ENCODE measurements around the gene DNAJA4.
A peak's percentile ranks its signal among the peaks of the same experiment; 100 is the strongest.
"Not testable (repeated sequence)": the region's sequence is repeated elsewhere in the genome, so short reads cannot be mapped to it uniquely, and the experiment has no call there.

The DNAJA4 gene

GRCh38 chr15:78244893-78245292 is 19.5 kb upstream of the DNAJA4 start:
- DNase-seq: no peak

GRCh38 chr15:78245392-78245791 is 19.0 kb upstream of the DNAJA4 start:
- not testable (repeated sequence) for DNase-seq

DNA sequence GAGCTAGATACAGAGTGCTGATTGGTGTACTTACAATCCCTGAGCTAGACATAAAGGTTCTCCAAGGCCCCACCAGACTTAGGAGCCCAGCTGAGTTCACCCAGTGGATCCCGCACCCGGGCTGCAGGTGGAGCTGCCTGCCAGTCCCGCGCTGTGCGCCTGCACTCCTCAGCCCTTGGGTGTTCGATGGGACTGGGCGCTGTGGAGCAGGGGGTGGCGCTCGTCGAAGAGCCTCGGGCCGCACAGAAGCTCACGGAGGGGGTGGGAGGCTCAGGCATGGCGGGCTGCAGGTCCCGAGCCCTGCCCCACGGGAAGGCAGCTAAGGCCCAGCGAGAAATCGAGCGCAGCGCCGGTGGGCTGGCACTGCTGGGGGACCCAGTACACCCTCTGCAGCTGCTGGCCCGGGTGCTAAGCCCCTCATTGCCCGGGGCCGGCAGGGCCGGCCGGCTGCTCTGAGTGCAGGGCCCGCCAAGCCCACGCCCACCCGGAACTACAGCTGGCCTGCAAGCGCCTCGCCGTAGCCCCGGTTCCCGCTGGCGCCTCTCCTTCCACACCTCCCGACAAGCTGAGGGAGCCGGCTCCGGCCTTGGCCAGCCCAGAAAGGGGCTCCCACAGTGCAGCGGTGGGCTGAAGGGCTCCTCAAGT is 18.3 kb upstream of the DNAJA4 start:
- DNase-seq: not testable (repeated sequence)

- no peak for DNase-seq
Measured at GRCh38 chr15:78247911-78248310, 16.5 kb upstream of the DNAJA4 start.

DNA sequence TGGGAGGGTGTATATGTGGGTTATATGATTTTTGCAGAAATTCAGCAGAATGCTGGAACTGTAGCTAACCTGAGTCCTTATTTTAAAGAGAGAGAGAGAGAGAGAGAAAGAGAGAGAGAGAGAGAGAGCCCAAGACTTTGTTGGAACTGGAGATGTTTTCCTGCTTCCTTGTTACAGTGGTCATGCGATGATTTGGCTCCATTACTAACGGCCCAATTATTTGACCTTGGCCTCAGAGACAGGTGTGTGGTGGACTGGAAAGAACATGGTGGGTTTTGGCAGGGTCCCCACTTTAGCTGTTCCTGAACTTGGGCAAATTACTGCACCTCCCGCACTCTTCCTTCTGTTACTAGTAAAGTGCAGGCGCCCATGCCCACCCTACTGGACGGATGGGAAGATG is 15.2 kb upstream of the DNAJA4 start:
- DNase-seq: no peak

DNA sequence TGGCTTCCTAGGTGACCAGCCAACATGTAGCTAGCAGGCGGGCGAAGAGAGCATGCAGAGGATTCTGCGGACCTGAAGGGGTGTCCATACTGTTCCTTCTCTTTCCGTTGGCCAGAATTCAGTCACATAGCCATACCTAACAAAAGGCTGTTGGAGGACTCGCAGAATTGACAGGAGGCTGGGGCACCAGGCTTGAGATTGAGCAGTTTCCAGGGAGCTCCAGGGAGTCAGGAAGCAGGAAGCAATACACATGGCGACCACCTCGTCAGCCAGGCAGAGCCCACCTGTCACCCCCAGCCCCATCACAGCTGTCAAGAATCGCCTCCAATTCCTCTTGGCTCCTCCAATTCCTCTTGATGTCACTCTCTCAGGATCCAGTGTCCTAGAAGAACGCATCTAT is 13.2 kb upstream of the DNAJA4 start:
- DNase-seq: no peak

GRCh38 chr15:78255421-78256043 is 8.8 kb upstream of the DNAJA4 start:
- no peak for DNase-seq

GRCh38 chr15:78256044-78256437 is 8.3 kb upstream of the DNAJA4 start:
- no peak for DNase-seq

- DNase-seq: no peak
Measured at GRCh38 chr15:78257681-78258080, 6.7 kb upstream of the DNAJA4 start.

DNA sequence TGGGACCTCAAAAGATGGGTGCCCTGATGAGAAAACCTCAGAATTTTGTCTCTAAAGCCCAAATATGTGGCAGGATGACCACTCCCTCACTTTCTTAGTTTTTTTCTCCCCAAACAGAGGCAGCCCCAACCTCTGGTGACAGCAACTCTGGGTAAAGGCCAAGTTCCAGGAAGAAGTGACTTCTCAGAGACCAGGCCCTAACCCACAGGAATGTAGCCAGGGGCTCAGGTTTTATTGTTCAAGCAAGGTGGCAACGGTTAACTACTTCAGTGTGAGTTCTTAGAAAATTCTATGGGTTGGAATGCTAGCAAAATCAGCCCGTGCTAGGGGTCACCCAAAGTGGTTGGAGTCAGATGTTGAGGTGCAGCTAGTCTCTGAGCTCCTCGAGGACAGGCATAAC is 5.1 kb upstream of the DNAJA4 start:
- DNase-seq: no peak

DNA sequence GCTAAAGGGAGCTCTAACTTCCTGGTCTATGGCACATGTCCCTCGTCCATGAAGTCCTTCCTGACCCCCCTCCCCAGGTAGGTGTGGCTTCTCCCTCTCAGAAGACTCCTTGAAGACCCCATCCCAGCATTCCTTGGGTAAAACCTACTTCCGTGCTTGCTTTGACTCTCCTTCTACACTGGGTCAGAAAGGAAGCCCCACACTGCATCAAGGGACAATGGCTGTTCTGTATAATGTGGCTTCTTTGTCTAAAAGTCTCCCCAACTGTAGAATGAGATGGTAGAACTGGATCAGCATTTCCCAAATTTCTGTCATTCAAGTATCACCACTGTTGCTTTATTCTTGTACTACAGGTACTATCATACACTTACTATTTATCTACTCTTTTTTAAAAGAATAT is 3.9 kb upstream of the DNAJA4 start:
- no peak for DNase-seq

DNA sequence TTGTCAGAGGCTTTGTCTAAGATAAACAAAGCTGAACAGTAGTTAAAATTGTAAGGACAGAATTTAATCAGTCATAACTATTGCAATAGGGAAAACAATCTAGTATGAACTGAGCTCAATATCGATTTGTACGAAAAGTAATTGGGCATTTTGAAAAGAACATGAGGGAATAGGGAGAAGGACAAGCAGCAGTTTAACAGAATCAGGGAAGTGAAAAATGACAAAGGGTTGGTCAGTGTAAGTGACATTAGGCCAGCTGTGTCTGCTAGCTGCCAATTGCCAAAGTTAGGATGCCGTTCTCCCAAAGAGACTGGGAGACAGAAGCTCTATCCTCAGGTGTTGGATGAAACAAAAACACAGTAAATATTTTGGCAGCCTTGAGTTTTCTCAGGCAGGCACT is 3.3 kb upstream of the DNAJA4 start:
- DNase-seq: no peak

GRCh38 chr15:78263351-78263781 is 996 bp upstream of the DNAJA4 start:
- no peak for DNase-seq

- no peak for DNase-seq
Measured at GRCh38 chr15:78263907-78264303, 457 bp upstream of the DNAJA4 start.

DNA sequence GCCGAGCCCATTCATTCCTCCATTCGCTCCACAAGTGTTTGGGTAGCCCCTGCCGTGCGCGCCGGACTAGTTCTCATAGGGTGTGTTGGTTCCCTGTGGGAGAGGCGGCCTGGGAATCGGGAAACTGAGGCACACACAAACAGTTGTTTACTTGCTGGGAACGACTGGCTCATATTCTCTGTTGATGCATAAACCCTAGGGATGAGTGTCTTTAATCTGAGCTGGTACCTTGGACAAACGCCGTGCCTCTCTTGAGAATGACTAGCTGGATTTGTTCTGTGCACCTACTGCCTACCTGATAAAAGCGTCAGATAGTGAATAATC is 737 bp downstream of the DNAJA4 start:
- no peak for DNase-seq

DNA sequence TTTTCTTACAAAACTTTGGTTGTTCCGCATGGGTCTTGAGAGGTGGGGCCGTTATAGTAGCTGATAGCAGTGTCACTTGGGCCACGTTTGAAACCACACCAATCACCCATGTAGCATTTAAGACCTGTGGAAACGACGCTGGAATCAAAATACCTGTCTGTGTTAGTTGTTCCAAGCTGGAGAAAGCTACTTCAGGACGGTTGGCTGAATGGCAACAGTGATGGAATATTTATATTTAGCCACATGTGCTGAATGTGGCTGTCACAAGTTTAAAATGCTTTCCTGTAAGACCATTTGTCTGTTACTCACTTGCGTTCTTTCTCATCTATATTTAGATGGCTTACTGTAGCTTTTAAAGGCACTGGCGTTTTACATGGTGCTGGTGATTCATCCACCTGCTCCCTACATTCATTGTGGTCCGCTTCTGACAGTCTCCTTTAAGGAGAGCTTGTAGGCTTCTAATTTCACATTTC is 1.4 kb downstream of the DNAJA4 start:
- peak; percentile 55 for DNase-seq

DNA sequence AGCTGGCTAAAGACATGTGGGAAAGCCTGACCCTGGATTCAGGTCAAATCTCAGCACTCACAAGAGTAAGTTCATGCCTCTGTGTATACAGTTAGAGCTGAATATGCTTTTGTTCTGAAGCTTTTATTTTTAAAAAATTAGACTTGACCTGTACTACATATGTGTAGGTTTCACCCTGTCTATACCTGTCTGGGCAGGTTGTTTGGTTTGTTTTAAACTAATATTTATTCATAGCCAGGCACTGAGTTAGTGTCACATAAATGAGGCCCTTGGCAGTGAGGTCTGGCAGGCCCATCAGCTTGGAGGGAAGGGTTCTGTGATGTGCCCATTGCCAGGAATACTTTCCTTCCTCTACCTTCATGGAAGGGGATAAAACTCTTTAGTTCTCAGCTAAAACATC is 1.9 kb downstream of the DNAJA4 start:
- no peak for DNase-seq

DNA sequence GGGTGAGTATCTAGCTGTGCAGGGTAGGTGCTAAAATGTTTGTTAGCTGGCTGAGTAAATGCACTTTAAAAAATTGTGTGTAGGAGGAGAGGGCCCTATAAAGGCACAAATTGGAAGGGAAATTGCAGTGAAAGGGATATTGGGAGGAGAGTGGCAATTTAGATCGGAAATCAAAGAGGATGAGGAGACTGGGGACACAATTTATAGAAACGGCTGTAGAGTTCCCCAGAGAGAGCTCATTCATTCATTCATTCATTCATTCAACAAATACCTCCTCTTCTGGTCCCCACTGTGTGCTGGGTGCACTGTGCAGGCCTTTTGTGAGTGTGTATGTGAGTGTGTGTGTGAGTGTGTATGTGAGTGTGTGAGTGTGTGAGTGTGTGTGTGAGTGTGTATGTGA is 2.4 kb downstream of the DNAJA4 start:
- DNase-seq: no peak

- no peak for DNase-seq
Measured at GRCh38 chr15:78272316-78272715, 8.0 kb downstream of the DNAJA4 start.

GRCh38 chr15:78272776-78273175 is 8.4 kb downstream of the DNAJA4 start:
- no peak for DNase-seq

DNA sequence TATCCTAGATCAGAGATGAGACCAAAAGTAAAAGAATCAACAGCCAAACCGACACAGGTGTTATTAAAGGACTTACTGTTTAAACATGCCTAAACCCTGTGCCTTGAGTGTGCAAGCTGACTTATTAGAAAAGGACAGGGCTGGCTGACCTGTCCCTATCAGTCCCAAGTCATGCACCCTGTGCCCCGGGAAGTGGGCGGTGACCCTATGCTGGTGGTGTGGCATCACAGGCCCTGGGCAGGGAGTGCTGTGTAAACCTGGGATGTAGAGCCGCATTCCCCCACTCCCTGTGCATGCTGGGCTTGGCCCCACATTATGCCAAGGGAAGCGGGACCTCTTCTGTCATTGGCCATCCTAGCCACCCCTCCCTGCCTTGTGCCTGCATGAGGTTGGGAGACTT is 10.6 kb downstream of the DNAJA4 start:
- DNase-seq: no peak

- DNase-seq: no peak
Measured at GRCh38 chr15:78276064-78276943, 11.9 kb downstream of the DNAJA4 start.

DNA sequence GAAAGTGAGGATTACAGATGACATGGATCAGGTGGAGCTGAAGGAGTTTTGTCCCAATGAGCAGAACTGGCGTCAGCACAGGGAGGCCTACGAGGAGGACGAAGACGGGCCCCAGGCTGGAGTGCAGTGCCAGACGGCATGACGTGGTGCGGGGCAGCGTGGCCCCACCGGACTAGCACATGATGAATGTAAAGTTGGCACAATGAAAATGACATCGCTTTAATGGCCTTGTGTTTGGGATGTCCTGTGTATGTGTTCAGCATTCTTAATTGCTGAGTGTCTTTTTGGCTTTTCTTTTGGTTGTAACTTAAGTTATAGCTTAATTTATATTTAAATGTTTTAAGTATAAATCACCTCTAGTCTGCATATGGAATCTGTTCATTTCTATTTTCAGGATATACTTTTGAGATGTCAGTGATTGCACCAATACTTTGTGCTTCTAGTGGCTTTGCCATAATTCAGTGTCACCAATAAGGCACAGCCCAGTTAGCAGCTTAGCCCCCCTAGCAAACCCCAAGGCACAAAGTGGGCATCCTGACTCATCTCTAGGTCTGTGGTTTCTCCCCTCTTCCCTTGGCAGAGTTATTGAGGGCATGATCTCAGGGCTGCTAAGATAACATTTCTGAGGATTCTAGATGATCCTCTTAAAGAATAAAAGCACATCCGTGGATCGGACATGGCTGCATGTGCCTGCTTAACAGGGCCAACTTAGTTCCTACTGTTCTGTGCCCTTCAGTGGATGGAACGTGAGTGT is 16.1 kb downstream of the DNAJA4 start:
- DNase-seq: peak; percentile 57
